Lung (tissue), 12 donors: Measurements from ENCODE around the gene RHOC. TPM values are rescaled to one million over a fixed set of nuclear protein-coding genes. Genes with fewer than 3 reads are reported as not detected.

Source experiments
- ATAC-seq: fragments of 200-7000 bp; cut with Tn5 transposase; one replicate; pipeline ENCODE4 v1.9.1; 2020; ENCODE audit warnings: moderate number of reproducible peaks; ENCODE audit not compliant: insufficient read depth, low FRiP score
- DNase-seq, 3 donors: peaks; one replicate each; pipeline ENCODE4 v3.0.0-alpha.2; 2013 to 2017
- H3K27ac ChIP-seq, 2 donors: one replicate each; pipeline ENCODE4 v1.5.1; 2013; ENCODE audit warnings: mild to moderate bottlenecking in 2 of 2, moderate library complexity in 2 of 2, control low read depth in 1 of 2, inconsistent platforms in 1 of 2, low read depth in 1 of 2, low read length in 1 of 2
- H3K27me3 ChIP-seq, 3 donors: one replicate each; pipeline ENCODE4 v1.5.1; 2013; ENCODE audit warnings: low read length in 2 of 3; ENCODE audit not compliant: control insufficient read depth in 3 of 3, insufficient read depth in 3 of 3
- H3K36me3 ChIP-seq, 4 donors: one replicate each; pipeline ENCODE4 v1.5.1; 2013; ENCODE audit warnings: low read length in 4 of 4, mild to moderate bottlenecking in 1 of 4, moderate library complexity in 1 of 4; ENCODE audit not compliant: control insufficient read depth in 4 of 4, insufficient read depth in 4 of 4
- H3K4me1 ChIP-seq, 5 donors: one replicate each; pipeline ENCODE4 v1.5.1; 2013; ENCODE audit warnings: low read length in 5 of 5, mild to moderate bottlenecking in 2 of 5, moderate library complexity in 1 of 5; ENCODE audit not compliant: control insufficient read depth in 5 of 5, insufficient read depth in 5 of 5
- H3K4me3 ChIP-seq: one replicate; pipeline ENCODE4 v1.5.1; 2013; ENCODE audit warnings: mild to moderate bottlenecking, control low read depth, moderate library complexity
- H3K9ac ChIP-seq, 2 donors: one replicate each; pipeline ENCODE4 v1.5.1; 2013; ENCODE audit warnings: low read length in 2 of 2, control low read depth in 1 of 2; ENCODE audit not compliant: insufficient read depth in 1 of 2
- H3K9me3 ChIP-seq, 4 donors: one replicate each; pipeline ENCODE4 v1.5.1; 2013; ENCODE audit warnings: low read length in 3 of 4, mild to moderate bottlenecking in 1 of 4, moderate library complexity in 1 of 4; ENCODE audit not compliant: control insufficient read depth in 4 of 4, insufficient read depth in 3 of 4
- WGBS, 2 donors: extraction: QIAGEN DNeasy Blood & Tissue Kit; methylation state at CpG; one replicate each; pipeline ENCODE4 v1.1.7; 2013; 5-methylcytosine and 5-hydroxymethylcytosine counted together
- polyA plus RNA-seq, 2 donors: library from polyadenylated mRNA; stranded (reverse); fragments of 200-250 nt; gene quantifications; one replicate each; pipeline ENCODE4 v1.2.1, GENCODE V29; 2013
- total RNA-seq, 2 donors: library from RNA; depleted of rRNA in 1 of 2; stranded (reverse); fragments of >200 nt in 1 of 2; gene quantifications; one replicate each; pipeline ENCODE4 v1.2.1, GENCODE V29; 2014 to 2021
- TF ChIP-seq, protein P1 (sequence below): IDR thresholded peaks from 2 replicates; pipeline ENCODE4 v1.5.1; 2012; ENCODE audit warnings: mild to moderate bottlenecking; ENCODE audit errors: control extremely low read depth, extremely low read depth
- donor health status: control.
- donor health status: control.
- donor health status: Bipolar disorder and iron deficiency.
- donor health status: healthy.
- donor health status: DM: yes; HTN: yes; CAD: no.

Gene RHOC
- total and polyA plus RNA-seq, 4 donors = 125 to 243 (median 190) TPM

DNA sequence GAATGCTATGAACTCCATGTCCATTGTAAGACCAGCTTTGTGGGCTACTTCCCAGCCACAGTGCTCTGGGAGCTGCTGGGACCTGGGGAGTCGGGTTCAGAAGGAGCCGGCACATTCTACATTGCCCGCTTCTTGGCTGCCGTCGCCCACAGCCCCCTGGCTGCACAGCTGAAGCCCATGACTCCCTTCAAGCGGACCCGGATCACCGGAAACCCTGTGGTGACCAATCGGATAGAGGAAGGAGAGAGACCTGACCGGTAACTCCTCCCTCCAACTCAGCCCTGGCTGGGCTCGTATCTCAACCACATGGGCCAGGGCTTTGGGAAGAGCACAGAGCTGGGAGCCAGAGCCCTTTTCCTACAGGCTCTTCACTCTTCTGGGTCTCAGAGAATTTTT, 17.1 kb downstream of the RHOC start:
- WGBS, 2 donors = 89 to 94% methylated on average over 11 of the region's 11 CpGs
- TF ChIP-seq, protein P1, sequence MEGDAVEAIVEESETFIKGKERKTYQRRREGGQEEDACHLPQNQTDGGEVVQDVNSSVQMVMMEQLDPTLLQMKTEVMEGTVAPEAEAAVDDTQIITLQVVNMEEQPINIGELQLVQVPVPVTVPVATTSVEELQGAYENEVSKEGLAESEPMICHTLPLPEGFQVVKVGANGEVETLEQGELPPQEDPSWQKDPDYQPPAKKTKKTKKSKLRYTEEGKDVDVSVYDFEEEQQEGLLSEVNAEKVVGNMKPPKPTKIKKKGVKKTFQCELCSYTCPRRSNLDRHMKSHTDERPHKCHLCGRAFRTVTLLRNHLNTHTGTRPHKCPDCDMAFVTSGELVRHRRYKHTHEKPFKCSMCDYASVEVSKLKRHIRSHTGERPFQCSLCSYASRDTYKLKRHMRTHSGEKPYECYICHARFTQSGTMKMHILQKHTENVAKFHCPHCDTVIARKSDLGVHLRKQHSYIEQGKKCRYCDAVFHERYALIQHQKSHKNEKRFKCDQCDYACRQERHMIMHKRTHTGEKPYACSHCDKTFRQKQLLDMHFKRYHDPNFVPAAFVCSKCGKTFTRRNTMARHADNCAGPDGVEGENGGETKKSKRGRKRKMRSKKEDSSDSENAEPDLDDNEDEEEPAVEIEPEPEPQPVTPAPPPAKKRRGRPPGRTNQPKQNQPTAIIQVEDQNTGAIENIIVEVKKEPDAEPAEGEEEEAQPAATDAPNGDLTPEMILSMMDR = no peak
- ATAC-seq (no peak), DNase-seq (no peak)
- Histone ChIP-seq H3K4me3 (no peak overlapping the region), H3K27ac (no peak overlapping the region), H3K9me3 (no peaks in the 10 kb centered on the region), H3K9ac (no peak overlapping the region), H3K27me3 (no peaks in the 10 kb centered on the region), H3K4me1 (peaks cover 0 to 4% (median 0%) of the 10 kb centered on the region in 5 donors), H3K36me3 (peaks cover 0 to 35% (median 26%) of the 10 kb centered on the region in 4 donors)

DNA sequence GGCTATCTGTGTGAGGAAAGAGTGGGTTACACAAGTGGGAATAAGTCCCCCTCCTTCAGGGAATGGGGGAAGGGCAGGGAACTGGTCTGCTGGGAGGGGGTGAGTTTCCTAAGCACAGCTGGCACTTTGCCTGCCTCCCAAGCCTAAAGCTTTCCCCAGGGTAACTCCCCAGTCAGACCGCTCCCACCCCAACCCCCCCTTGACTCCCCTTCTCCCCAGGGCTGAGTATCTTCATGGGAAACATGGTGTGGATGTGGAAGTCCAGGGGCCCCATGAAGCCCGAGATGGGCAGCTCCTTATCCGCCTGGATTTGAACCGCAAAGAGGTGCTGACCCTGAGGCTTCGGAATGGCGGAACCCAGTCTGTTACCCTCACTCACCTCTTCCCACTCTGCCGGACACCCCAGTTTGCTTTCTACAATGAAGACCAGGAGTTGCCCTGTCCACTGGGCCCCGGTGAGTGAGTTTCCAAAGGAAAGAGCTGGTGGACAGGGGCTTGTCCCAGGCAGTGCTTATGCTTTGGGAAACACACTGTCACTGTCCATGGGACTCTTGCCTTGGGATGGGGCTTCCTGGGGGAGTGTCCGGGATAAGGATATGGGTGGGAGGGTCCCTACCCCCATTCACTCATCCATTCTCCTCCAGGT, 17.6 kb downstream of the RHOC start:
- Histone ChIP-seq H3K4me3 (no peak overlapping the region), H3K36me3 (peaks cover 0 to 30% (median 22%) of the 10 kb centered on the region in 4 donors), H3K4me1 (peaks cover 0 to 4% (median 0%) of the 10 kb centered on the region in 5 donors), H3K27ac (no peak overlapping the region), H3K9me3 (no peaks in the 10 kb centered on the region), H3K27me3 (no peaks in the 10 kb centered on the region), H3K9ac (no peak overlapping the region)
- DNase-seq (no peak), ATAC-seq (no peak)
- WGBS, 2 donors = 94 to 97% methylated on average over 9 of the region's 9 CpGs
- TF ChIP-seq, protein P1 = no peak

DNA sequence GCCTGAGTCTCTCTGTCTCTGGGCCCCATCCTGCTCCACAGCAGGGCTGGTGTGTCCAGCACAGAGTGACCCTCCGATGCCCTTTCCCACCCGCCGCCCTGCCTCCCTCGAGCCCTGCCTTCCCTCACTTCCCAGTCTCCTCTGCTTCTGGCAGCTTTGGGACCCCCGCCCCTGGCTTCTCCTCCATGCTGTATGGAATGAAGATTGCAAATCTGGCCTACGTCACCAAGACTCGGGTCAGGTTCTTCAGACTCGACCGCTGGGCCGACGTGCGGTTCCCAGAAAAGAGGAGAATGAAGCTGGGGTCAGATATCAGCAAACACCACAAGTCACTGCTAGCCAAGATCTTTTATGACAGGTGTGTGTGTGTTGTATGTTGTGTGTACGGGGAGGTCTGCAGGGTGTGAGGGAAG, 18.1 kb downstream of the RHOC start:
- Histone ChIP-seq H3K27ac (no peak overlapping the region), H3K9ac (no peak overlapping the region), H3K27me3 (no peaks in the 10 kb centered on the region), H3K9me3 (no peaks in the 10 kb centered on the region), H3K36me3 (peaks cover 0 to 25% (median 22%) of the 10 kb centered on the region in 4 donors), H3K4me3 (no peak overlapping the region), H3K4me1 (peaks cover 0 to 4% (median 0%) of the 10 kb centered on the region in 5 donors)
- ATAC-seq (no peak), DNase-seq (peak in 2 of 3 donors; percentile 10 to 35)
- 86 to 88% methylated on average over 13 of the region's 13 CpGs for WGBS, 2 donors
- TF ChIP-seq, protein P1 = no peak
